CD8-positive, alpha-beta memory T cell (primary cell): ENCODE results near the gene PSME2. TPM values are rescaled to one million over a fixed set of nuclear protein-coding genes. Genes with fewer than 3 reads are reported as not detected.
A peak's percentile ranks its signal among the peaks of the same experiment; 100 is the strongest.

ENCODE experiments used
- CTCF ChIA-PET: fragments of 350-600 bp; sonication (Branson Sonifier 250); formaldehyde crosslinking; loops from one replicate; lab custom pipeline; 2021; ENCODE audit warnings: antibody characterized with exemption; lab: Charles Lee
- POLR2A ChIA-PET: fragments of 350-600 bp; sonication (Branson Sonifier 250); formaldehyde crosslinking; loops from one replicate; lab custom pipeline; 2021; ENCODE audit warnings: antibody characterized with exemption; lab: Charles Lee
- DNase-seq, 5 donors: peaks; one replicate each; pipeline versions ENCODE4 v3.0.0 to v3.0.0-alpha.2; 2020 to 2022; ENCODE audit warnings: mixed read lengths in 1 of 5
- H3K27ac ChIP-seq: one replicate; pipeline ENCODE4 v1.7.0; 2013; ENCODE audit warnings: low read depth, mild to moderate bottlenecking, low read length, moderate library complexity
- H3K27me3 ChIP-seq: 2 replicates; pipeline ENCODE4 v1.7.0; 2013; ENCODE audit warnings: low read length, mild to moderate bottlenecking; ENCODE audit not compliant: insufficient read depth, poor library complexity, severe bottlenecking
- H3K36me3 ChIP-seq: 2 replicates; pipeline ENCODE4 v1.7.0; 2013; ENCODE audit warnings: mild to moderate bottlenecking, low read length, moderate library complexity; ENCODE audit not compliant: insufficient read depth
- H3K4me1 ChIP-seq: 2 replicates; pipeline ENCODE4 v1.7.0; 2013; ENCODE audit warnings: mild to moderate bottlenecking, low read length, moderate library complexity; ENCODE audit not compliant: insufficient read depth
- H3K4me3 ChIP-seq: 2 replicates; pipeline ENCODE4 v1.7.0; 2013; ENCODE audit warnings: mild to moderate bottlenecking, low read length
- H3K9me3 ChIP-seq: 2 replicates; pipeline ENCODE4 v1.7.0; 2013; ENCODE audit warnings: mild to moderate bottlenecking, low read length
- H3K27ac Mint-ChIP-seq, 8 donors: one replicate each; pipeline ENCODE4 v1.8.0; 2020 to 2021; ENCODE audit warnings: mixed read lengths in 8 of 8, mild to moderate bottlenecking in 6 of 8, inconsistent platforms in 3 of 8, moderate library complexity in 3 of 8
- H3K27me3 Mint-ChIP-seq, 2 donors: one replicate each; pipeline ENCODE4 v1.8.0; 2020 to 2021; ENCODE audit warnings: mixed read lengths in 2 of 2, mild to moderate bottlenecking in 1 of 2, moderate library complexity in 1 of 2
- H3K36me3 Mint-ChIP-seq, 3 donors: one replicate each; pipeline ENCODE4 v1.8.0; 2020 to 2021; ENCODE audit warnings: mixed read lengths in 3 of 3, inconsistent platforms in 1 of 3, mild to moderate bottlenecking in 1 of 3
- H3K4me1 Mint-ChIP-seq, 3 donors: one replicate each; pipeline ENCODE4 v1.8.0; 2020 to 2021; ENCODE audit warnings: mixed read lengths in 3 of 3, inconsistent platforms in 1 of 3, mild to moderate bottlenecking in 1 of 3
- H3K4me3 Mint-ChIP-seq, 7 donors: one replicate each; pipeline ENCODE4 v1.8.0; 2020 to 2021; ENCODE audit warnings: mixed read lengths in 7 of 7, mild to moderate bottlenecking in 6 of 7, moderate library complexity in 4 of 7, inconsistent platforms in 2 of 7
- H3K9me3 Mint-ChIP-seq, 5 donors: one replicate each; pipeline ENCODE4 v1.8.0; 2020 to 2022; ENCODE audit warnings: mixed read lengths in 5 of 5, mild to moderate bottlenecking in 3 of 5, moderate library complexity in 2 of 5, inconsistent platforms in 1 of 5
- polyA plus RNA-seq: library from polyadenylated mRNA; unstranded; fragments of 300-500 nt; fragmentation: Illumina TruSeq; gene quantifications from one replicate; pipeline ENCODE4 v1.2.3, GENCODE V29; 2021
- total RNA-seq, 2 experiments: library from RNA; stranded (reverse); gene quantifications; one replicate each; pipeline ENCODE4 v1.2.3, GENCODE V29; 2021

The PSME2 gene
- total and polyA plus RNA-seq, 3 experiments from 2014 or later: 368 to 534 (median 376) TPM

DNA sequence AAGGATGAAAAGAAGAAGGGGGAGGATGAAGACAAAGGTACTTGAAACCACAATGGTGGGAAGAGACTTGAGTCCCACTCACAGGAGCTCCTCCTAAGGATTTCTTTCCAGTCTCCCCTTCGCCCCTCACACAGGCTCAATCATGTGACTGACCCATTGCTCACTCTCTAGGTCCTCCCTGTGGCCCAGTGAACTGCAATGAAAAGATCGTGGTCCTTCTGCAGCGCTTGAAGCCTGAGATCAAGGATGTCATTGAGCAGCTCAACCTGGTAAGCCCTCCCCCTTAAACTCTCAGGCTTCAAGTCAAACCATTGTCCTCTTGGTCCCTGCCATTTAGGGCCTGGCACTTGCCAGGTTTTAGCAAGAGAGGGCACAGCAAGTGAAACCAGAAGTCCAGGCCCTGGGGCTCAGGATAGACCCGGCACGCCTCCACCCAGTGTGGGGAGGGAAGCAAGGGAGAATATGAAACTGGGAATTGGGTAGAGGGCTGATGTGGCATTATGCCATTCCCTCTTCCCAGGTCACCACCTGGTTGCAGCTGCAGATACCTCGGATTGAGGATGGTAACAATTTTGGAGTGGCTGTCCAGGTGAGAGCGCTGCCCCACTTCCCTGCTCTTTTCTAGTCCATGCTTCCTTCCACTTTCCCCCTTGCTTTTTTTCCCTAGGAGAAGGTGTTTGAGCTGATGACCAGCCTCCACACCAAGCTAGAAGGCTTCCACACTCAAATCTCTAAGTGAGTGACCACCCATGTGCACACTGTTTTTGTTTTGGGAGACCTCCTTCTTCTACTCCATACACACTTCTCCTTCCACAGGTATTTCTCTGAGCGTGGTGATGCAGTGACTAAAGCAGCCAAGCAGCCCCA lies 8.6 kb downstream of the PSME2 start:
- H3K36me3 Mint-ChIP-seq: peaks cover 0 to 50% (median 6%) of the 10 kb centered on the region in 3 donors

DNA sequence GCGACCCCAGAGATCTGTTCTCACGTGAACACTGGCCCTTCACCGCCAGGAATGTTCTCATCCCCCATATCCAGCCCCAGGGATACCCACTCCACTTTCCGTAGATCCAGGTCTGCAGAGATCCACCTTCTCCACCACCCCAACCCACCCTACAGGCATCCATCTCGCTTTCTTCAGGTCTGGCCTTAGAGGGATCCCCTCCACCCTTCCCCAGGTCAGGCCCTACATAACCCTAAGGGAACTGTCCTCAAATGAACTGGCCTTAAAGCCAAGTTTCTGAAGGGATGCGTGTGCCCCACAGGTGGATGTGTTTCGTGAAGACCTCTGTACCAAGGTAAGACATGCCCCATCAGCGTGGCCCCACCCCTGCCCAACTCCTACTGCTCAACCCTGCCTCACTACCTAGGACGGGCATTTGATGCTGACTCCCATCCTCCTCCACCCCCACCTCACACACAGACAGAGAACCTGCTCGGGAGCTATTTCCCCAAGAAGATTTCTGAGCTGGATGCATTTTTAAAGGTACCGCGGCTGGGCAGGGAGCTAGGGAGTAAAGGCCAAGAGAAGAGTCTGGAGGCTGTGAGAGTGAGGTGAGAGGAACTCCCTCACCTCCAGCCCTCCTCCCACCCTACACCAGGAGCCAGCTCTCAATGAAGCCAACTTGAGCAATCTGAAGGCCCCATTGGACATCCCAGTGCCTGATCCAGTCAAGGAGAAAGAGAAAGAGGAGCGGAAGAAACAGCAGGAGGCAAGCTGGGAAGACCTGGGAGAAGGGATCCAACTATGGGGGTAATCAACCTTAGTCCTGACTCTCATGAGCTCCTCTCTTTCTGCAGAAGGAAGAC lies 9.5 kb downstream of the PSME2 start:
- H3K27ac ChIP-seq: peak overlapping the region; percentile 72
- POLR2A ChIA-PET: interaction anchor here (0.6 to 4.1 kb wide), 8 partner anchors 10 to 293 kb away, joined by 3 to 58 read pairs (median 6); partner anchors contain the start of genes CBLN3, DCAF11, KHNYN and NRL
- H3K4me1 ChIP-seq: peaks cover 45% of the 10 kb centered on the region
- H3K9me3 Mint-ChIP-seq: peaks cover 0 to 2% (median 0%) of the 10 kb centered on the region in 5 donors
- H3K4me3 ChIP-seq: peak overlapping the region; percentile 73
- no peak for DNase-seq
- H3K4me1 Mint-ChIP-seq: peaks cover 57 to 67% (median 62%) of the 10 kb centered on the region in 3 donors
- H3K36me3 ChIP-seq: peaks cover 16% of the 10 kb centered on the region
- CTCF ChIA-PET: interaction anchor here (1.0 to 3.8 kb wide), 8 partner anchors 9 to 106 kb away, joined by 3 to 40 read pairs (median 16); partner anchors contain the start of genes DCAF11, IPO4, IRF9 and NRL
- peaks cover 0 to 46% (median 6%) of the 10 kb centered on the region in 3 donors for H3K36me3 Mint-ChIP-seq
- no peaks in the 10 kb centered on the region for H3K27me3 ChIP-seq
- peak overlapping the region; percentile 88 to 96 (median 91) for H3K4me3 Mint-ChIP-seq
- H3K9me3 ChIP-seq: no peaks in the 10 kb centered on the region
- no peaks in the 10 kb centered on the region for H3K27me3 Mint-ChIP-seq
- peak overlapping the region; percentile 87 to 97 (median 93) for H3K27ac Mint-ChIP-seq

More for the DNA sequence above, 8.6 kb downstream of the PSME2 start:
- Histone ChIP-seq H3K27ac (no peak overlapping the region), H3K4me3 (peak overlapping the region; percentile 73), H3K36me3 (peaks cover 17% of the 10 kb centered on the region), H3K9me3 (no peaks in the 10 kb centered on the region), H3K4me1 (peaks cover 43% of the 10 kb centered on the region), H3K27me3 (no peaks in the 10 kb centered on the region)
- H3K4me3 Mint-ChIP-seq: peak overlapping the region; percentile 83 to 96 (median 90)
- CTCF ChIA-PET: interaction anchor here (1.3 to 3.8 kb wide), 6 partner anchors 20 to 105 kb away, joined by 4 to 40 read pairs (median 16); partner anchors contain the start of genes DCAF11, IPO4, IRF9 and NRL
- DNase-seq: no peak
- POLR2A ChIA-PET: interaction anchor here (0.6 to 4.1 kb wide), 5 partner anchors 9 to 104 kb away, joined by 4 to 58 read pairs (median 7); partner anchors contain the start of genes DCAF11, NRL, PSME2 and RNF31
- peaks cover 0 to 2% (median 0%) of the 10 kb centered on the region in 5 donors for H3K9me3 Mint-ChIP-seq
- no peaks in the 10 kb centered on the region for H3K27me3 Mint-ChIP-seq
- peaks cover 53 to 64% (median 59%) of the 10 kb centered on the region in 3 donors for H3K4me1 Mint-ChIP-seq
- H3K27ac Mint-ChIP-seq: peak overlapping the region; percentile 87 to 97 (median 93)

DNA sequence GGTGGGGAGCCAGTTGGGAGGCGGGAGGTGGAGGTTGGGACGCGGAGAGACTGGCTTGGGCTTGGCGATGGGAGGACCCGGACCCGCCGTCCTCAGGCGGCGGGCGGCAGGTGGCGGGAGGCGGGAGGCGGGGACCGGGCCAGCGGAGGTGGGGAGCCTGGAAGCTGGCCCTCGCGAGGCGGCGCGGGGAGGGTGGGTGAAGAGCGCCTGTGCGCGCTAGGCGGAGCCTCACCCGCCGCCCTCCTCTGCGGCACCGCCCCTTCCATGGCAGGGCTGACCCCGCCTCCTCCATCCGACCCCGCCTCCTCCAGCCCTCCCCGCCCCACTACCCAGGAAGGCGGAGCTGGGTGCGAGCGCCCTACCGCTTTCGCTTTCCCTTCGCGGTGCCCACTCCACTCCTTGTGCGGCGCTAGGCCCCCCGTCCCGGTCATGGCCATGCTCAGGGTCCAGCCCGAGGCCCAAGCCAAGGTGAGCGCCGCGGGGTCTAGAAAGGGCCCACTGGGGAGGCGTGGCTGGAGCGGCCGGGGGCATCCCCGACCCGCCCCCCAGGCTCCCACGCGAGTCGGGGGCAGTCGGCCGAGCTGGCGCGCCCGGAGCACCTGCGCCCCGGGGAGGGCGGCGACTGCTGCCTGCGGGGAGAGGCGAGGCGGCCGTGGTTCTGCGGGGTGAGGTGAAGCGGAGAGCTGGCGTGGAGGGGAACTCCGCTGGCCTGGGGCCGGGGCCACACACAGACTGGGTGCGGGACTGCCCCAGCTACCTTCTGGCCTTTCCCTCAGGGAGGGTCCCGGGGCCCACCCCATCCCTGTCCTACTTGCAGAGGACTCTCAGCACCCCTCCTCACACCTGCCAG lies 10.4 kb downstream of the PSME2 start, which contains the start of gene PSME1:
TSS of gene PSME1 (plus strand) at position 361 of the 850 bp plus-strand sequence. CDS start at position 430, 69 bp downstream.
- Mint-ChIP-seq H3K4me1 (peaks cover 56 to 67% (median 60%) of the 10 kb centered on the region in 3 donors), H3K36me3 (peaks cover 0 to 38% (median 6%) of the 10 kb centered on the region in 3 donors)

GRCh38 chr14:24135584-24135833 lies 10.9 kb downstream of the PSME2 start:
- Histone ChIP-seq H3K36me3 (peaks cover 16% of the 10 kb centered on the region), H3K4me1 (peaks cover 47% of the 10 kb centered on the region), H3K27me3 (no peaks in the 10 kb centered on the region), H3K4me3 (peak overlapping the region; percentile 73), H3K27ac (no peak overlapping the region), H3K9me3 (no peaks in the 10 kb centered on the region)
- Mint-ChIP-seq H3K9me3 (peaks cover 0 to 2% (median 0%) of the 10 kb centered on the region in 5 donors), H3K27me3 (no peaks in the 10 kb centered on the region), H3K4me1 (peaks cover 54 to 65% (median 56%) of the 10 kb centered on the region in 3 donors), H3K36me3 (peaks cover 0 to 38% (median 6%) of the 10 kb centered on the region in 3 donors), H3K4me3 (peak overlapping the region; percentile 89 to 96 (median 92)), H3K27ac (peak overlapping the region; percentile 84 to 96 (median 93))
- DNase-seq: no peak
- ChIA-PET POLR2A (interaction anchor here (0.6 to 4.1 kb wide), 11 partner anchors 8 to 294 kb away, joined by 3 to 58 read pairs (median 5); partner anchors contain the start of genes CBLN3, DCAF11, DHRS1 and IPO4), CTCF (interaction anchor here (0.6 to 3.8 kb wide), 17 partner anchors 9 to 182 kb away, joined by 3 to 40 read pairs (median 5); partner anchors contain the start of genes DCAF11, DHRS4, IPO4 and IRF9)

More for the DNA sequence above, 10.4 kb downstream of the PSME2 start, which contains the start of gene PSME1:
- H3K4me1 ChIP-seq: peaks cover 47% of the 10 kb centered on the region
- H3K9me3 ChIP-seq: no peaks in the 10 kb centered on the region
- CTCF ChIA-PET: interaction anchor here (0.6 to 3.8 kb wide), 19 partner anchors 9 to 183 kb away, joined by 3 to 40 read pairs (median 5); partner anchors contain the start of genes DCAF11, DHRS4, IPO4 and IRF9
- Mint-ChIP-seq H3K27me3 (no peaks in the 10 kb centered on the region), H3K4me3 (peak within 1 kb of the TSS; percentile 89 to 96 (median 92)), H3K27ac (peak within 1 kb of the TSS; percentile 87 to 97 (median 95)), H3K9me3 (peaks cover 0 to 2% (median 0%) of the 10 kb centered on the region in 5 donors)
- POLR2A ChIA-PET: interaction anchor here (0.6 to 4.1 kb wide), 12 partner anchors 9 to 294 kb away, joined by 3 to 58 read pairs (median 5); partner anchors contain the start of genes CBLN3, DCAF11, DHRS1 and IPO4
- H3K4me3 ChIP-seq: peak within 1 kb of the TSS; percentile 73
- H3K27ac ChIP-seq: peak within 1 kb of the TSS; percentile 72
- peak; percentile 91 to 95 (median 93) for DNase-seq
- no peaks in the 10 kb centered on the region for H3K27me3 ChIP-seq
- H3K36me3 ChIP-seq: peaks cover 16% of the 10 kb centered on the region

- no peak overlapping the region for H3K4me3 ChIP-seq
- Mint-ChIP-seq H3K36me3 (peaks cover 0 to 28% (median 5%) of the 10 kb centered on the region in 3 donors), H3K27ac (no peak overlapping the region), H3K9me3 (peaks cover 0 to 2% (median 0%) of the 10 kb centered on the region in 5 donors), H3K4me3 (no peak overlapping the region), H3K4me1 (peaks cover 38 to 49% (median 40%) of the 10 kb centered on the region in 3 donors), H3K27me3 (no peaks in the 10 kb centered on the region)
- peaks cover 14% of the 10 kb centered on the region for H3K36me3 ChIP-seq
- H3K27ac ChIP-seq: no peak overlapping the region
- no peaks in the 10 kb centered on the region for H3K27me3 ChIP-seq
- POLR2A ChIA-PET: interaction anchor here (0.7 kb wide), 1 partner anchor 82 kb away, joined by 4 read pairs; the partner anchor contains the start of gene CARMIL3
- no peaks in the 10 kb centered on the region for H3K9me3 ChIP-seq
- CTCF ChIA-PET: interaction anchor here (0.8 to 1.7 kb wide), 4 partner anchors 8 to 27 kb away, joined by 3 to 4 read pairs (median 3); partner anchors contain the start of genes EMC9 and IRF9
- peaks cover 40% of the 10 kb centered on the region for H3K4me1 ChIP-seq
- no peak for DNase-seq
Observed at GRCh38 chr14:24133735-24134134, 12.7 kb downstream of the PSME2 start.

DNA sequence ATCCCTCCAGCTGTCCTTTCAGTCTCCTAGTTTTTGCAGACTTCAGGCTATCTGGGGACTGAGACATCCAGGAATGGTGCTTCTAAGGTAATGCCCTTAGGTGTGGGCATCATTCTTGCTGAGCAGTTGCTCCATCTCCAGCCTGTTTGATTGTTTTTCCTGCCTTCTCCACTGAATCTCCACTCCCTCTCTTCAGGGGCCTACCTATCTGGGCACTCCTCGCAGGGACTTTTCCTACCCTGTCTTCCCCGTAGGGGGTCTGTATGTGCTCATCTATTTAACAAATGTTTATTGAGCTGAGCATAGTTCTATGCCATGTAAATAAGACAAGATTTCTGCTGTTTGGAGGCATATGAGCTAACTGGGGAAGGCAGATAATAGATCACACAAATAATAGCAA lies 13.4 kb downstream of the PSME2 start:
- H3K9me3 Mint-ChIP-seq: peaks cover 0 to 2% (median 0%) of the 10 kb centered on the region in 5 donors
- Histone ChIP-seq H3K27me3 (no peaks in the 10 kb centered on the region), H3K36me3 (peaks cover 7% of the 10 kb centered on the region), H3K27ac (no peak overlapping the region), H3K9me3 (no peaks in the 10 kb centered on the region), H3K4me3 (no peak overlapping the region), H3K4me1 (peaks cover 38% of the 10 kb centered on the region)
- H3K27me3 Mint-ChIP-seq: no peaks in the 10 kb centered on the region
- DNase-seq: no peak
- ChIA-PET POLR2A (interaction anchor here (1.1 kb wide), 1 partner anchor 16 kb away, joined by 4 read pairs; no protein-coding TSS in a partner anchor), CTCF (interaction anchor here (0.9 to 1.7 kb wide), 5 partner anchors 8 to 24 kb away, joined by 3 to 7 read pairs (median 3); partner anchors contain the start of genes EMC9 and NRL)
- peaks cover 0 to 21% (median under 1%) of the 10 kb centered on the region in 3 donors for H3K36me3 Mint-ChIP-seq
- H3K4me1 Mint-ChIP-seq: peaks cover 32 to 42% (median 37%) of the 10 kb centered on the region in 3 donors
- H3K27ac Mint-ChIP-seq: peak overlapping the region in 6 of 8 donors; percentile 54 to 97 (median 73)
- peak overlapping the region in 2 of 7 donors; percentile 37 to 40 for H3K4me3 Mint-ChIP-seq
